Thoracic aorta endothelial cell (primary cell): ENCODE data around the gene KCNJ15. TPM values are rescaled to one million over a fixed set of nuclear protein-coding genes. Genes with fewer than 3 reads are reported as not detected.

Experiments
- total RNA-seq: library from RNA; depleted of rRNA; stranded (reverse); fragments of >200 nt; gene quantifications from 2 replicates; pipeline ENCODE4 v1.2.3, GENCODE V29; 2012

Gene KCNJ15
- 0.13 and 0.50 TPM in 2 replicates for total RNA-seq

GRCh38 chr21:38256599-38257302 is at the start of gene KCNJ15:
TSS of gene KCNJ15 (plus strand) at chr21:38256991. CDS start at chr21:38299262, 42,271 bp downstream.

Other genes with a start within 250 kb of the KCNJ15 start
- 143 and 150 TPM in 2 replicates for gene ERG, start 241.5 kb downstream of the KCNJ15 start, total RNA-seq